ENCODE measurements around the gene HEMGN.

The HEMGN gene

GRCh38 chr9:97891736-97892135, 46.2 kb downstream of the HEMGN start:
- DNase-seq = no peak

DNA sequence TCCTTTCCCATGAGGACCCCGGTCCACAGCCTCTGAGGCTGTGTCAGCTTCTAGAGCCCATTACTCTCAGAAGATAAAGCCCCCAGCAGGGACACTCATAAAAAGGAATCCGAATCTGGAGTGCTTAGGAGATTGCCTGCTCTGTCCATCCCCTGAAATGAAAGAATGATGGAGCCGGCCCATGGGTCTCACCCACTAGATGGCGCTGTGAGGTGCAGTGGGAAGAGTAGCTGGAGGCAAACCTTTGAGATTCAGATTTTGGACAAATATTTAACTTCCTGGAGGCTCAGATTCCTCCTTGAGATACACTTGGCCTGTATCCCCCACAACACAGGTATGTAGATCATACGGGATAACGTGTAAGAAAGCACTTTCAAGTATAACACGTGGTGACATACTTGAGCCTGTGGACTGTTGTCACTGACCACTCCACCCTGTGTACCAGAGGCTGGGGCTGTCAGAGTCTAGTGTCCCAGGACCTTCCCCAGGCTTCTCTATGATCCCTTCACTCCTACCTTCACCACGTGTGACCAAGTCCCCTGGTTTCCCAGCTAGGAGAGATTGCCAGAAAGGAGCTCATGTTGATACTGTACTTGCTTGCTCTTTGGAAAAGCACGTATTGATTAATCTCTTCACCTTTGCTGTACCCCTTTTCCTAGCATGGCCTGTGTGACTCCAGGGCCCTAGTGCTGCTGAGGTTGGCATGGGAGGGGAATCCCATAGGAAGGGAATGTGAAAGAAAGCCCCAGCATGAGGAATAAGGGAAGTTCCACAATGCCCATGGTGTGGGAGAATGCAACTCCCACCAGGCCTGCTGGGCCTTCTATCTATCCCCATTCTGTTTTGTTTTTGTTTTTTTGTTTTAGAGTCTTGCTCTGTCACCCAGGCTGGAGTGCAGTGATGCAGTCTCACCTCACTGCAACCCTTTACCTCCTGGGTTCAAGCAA, 47.8 kb downstream of the HEMGN start:
- DNase-seq = peak; percentile 69

DNA sequence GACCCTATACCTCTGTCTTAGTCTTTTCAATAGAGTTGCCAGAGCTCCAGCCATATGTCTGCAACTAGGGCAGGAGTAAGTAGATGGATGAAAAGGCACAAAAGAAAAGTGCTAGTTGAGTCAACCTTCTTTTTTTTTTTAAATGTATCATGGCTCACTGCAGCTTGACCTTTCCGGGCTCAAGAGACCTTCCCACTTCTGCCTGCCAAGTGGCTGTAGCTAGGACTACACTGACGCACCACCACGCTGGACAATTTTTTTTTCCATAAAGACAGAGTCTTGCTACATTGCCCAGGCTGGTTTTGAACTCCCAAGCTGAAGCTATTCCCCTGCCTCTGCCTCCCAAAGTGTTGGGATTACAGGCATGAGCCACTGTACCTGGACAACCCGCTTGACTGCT, 57.6 kb downstream of the HEMGN start:
- DNase-seq = no peak
